GM19438 (cell line): Measurements from ENCODE around the gene AASS.
"Not testable (repeated sequence)": the region's sequence is repeated elsewhere in the genome, so short reads cannot be mapped to it uniquely, and the experiment has no call there.

Experiments
- ATAC-seq: cut with Tn5 transposase; IDR thresholded peaks from one replicate; pipeline ENCODE4 v1.9.1; 2021; ENCODE audit warnings: low read depth; ENCODE audit not compliant: unreplicated experiment

Gene AASS

GRCh38 chr7:122143751-122144711, at the start of gene AASS:
Gene AASS, minus strand, starts transcription at chr7:122144249. Its CDS starts 10,523 bp downstream, at chr7:122133726.
- ATAC-seq = peak; percentile 100

GRCh38 chr7:122188785-122189184, 44.7 kb upstream of the AASS start:
- ATAC-seq = no peak

GRCh38 chr7:122183106-122183505, 39.1 kb upstream of the AASS start:
- no peak for ATAC-seq

- ATAC-seq = no peak
These were observed 38.0 kb upstream of the AASS start for GRCh38 chr7:122182081-122182480.

- not testable (repeated sequence) for ATAC-seq
These were observed 28.1 kb upstream of the AASS start for GRCh38 chr7:122172144-122172543.

- no peak for ATAC-seq
These were observed 22.7 kb upstream of the AASS start for GRCh38 chr7:122166740-122167139.

GRCh38 chr7:122166275-122166674, 22.2 kb upstream of the AASS start:
- ATAC-seq = no peak

- no peak for ATAC-seq
These were observed 17.6 kb upstream of the AASS start for GRCh38 chr7:122161628-122162027.

- ATAC-seq = no peak
These were observed 11.5 kb upstream of the AASS start for GRCh38 chr7:122155566-122155965.

GRCh38 chr7:122148878-122149277, 4.8 kb upstream of the AASS start:
- ATAC-seq = no peak

GRCh38 chr7:122148081-122148480, 4.0 kb upstream of the AASS start:
- ATAC-seq = no peak

- no peak for ATAC-seq
These were observed 2.0 kb upstream of the AASS start for GRCh38 chr7:122145937-122146645.

- peak; percentile 15 for ATAC-seq
These were observed 686 bp downstream of the AASS start for GRCh38 chr7:122143376-122143750.

- ATAC-seq = no peak
These were observed 3.1 kb downstream of the AASS start for GRCh38 chr7:122140918-122141317.

GRCh38 chr7:122137251-122138077, 6.6 kb downstream of the AASS start:
- ATAC-seq = no peak

- ATAC-seq = no peak
These were observed 7.3 kb downstream of the AASS start for GRCh38 chr7:122136639-122137245.

GRCh38 chr7:122136078-122136477, 8.0 kb downstream of the AASS start:
- ATAC-seq = no peak

GRCh38 chr7:122135275-122135674, 8.8 kb downstream of the AASS start:
- no peak for ATAC-seq

- ATAC-seq = not testable (repeated sequence)
These were observed 9.3 kb downstream of the AASS start for GRCh38 chr7:122134793-122135192.

- no peak for ATAC-seq
These were observed 10.6 kb downstream of the AASS start for GRCh38 chr7:122133477-122133876.
